ENCODE measurements around the gene AKAP1.

DNA sequence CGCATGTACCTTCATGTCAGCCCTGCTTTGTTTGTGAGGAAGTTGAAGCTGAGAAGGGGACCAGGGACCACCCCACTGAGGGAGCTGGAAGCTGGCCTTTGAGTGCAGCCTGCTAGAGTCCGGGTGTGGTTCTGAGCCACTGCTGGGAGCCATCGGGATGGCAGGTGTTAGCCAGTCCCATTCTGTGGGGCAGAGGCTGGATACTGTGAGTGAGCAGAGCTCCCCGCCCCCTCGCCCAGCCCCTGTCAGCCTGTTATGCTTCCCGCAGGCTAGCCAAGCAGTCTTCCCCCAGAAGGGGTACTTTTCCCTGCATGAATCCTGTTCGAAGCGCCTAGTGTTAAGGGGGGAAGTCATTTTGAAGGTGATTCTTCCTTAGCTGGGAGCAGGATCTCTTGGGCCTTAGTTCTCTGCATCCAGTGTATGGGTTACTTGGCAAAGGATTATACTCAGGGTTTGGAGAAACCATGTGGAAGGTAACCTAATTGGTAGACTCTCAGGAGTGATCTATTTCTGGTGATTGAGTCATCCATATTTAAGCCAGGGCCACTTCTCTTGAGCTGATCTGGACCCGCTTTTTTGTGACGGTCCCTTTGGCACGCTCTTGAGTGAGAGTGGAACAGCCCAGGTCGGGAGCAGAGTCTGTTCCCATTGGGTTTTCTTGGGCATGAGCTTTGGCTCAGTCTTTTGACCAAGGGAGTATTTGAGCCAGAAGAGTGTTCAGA, 23.8 kb downstream of the AKAP1 start:
- TF ChIP-seq, protein P1, sequence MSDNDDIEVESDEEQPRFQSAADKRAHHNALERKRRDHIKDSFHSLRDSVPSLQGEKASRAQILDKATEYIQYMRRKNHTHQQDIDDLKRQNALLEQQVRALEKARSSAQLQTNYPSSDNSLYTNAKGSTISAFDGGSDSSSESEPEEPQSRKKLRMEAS (IDR thresholded peaks at IDR 0.05; ENCODE audit: low read depth, low read length), result no peak
- TF ChIP-seq, protein P2, sequence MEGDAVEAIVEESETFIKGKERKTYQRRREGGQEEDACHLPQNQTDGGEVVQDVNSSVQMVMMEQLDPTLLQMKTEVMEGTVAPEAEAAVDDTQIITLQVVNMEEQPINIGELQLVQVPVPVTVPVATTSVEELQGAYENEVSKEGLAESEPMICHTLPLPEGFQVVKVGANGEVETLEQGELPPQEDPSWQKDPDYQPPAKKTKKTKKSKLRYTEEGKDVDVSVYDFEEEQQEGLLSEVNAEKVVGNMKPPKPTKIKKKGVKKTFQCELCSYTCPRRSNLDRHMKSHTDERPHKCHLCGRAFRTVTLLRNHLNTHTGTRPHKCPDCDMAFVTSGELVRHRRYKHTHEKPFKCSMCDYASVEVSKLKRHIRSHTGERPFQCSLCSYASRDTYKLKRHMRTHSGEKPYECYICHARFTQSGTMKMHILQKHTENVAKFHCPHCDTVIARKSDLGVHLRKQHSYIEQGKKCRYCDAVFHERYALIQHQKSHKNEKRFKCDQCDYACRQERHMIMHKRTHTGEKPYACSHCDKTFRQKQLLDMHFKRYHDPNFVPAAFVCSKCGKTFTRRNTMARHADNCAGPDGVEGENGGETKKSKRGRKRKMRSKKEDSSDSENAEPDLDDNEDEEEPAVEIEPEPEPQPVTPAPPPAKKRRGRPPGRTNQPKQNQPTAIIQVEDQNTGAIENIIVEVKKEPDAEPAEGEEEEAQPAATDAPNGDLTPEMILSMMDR (IDR thresholded peaks at IDR 0.05; ENCODE audit: low read depth, low read length), result no peak
- TF ChIP-seq POLR2A (IDR thresholded peaks at IDR 0.05; ENCODE audit: extremely low read depth, insufficient read length), result no peak

Measured in NB4 (cell line).